HG02885 (cell line): ENCODE data around the gene SLC5A10.
A peak's percentile ranks its signal among the peaks of the same experiment; 100 is the strongest.
"Not testable (repeated sequence)": the region's sequence is repeated elsewhere in the genome, so short reads cannot be mapped to it uniquely, and the experiment has no call there.

Experiments used
- ATAC-seq: cut with Tn5 transposase; IDR thresholded peaks from one replicate; pipeline ENCODE4 v1.9.1; 2021; ENCODE audit warnings: mild to moderate bottlenecking; ENCODE audit not compliant: unreplicated experiment, poor library complexity

SLC5A10 gene

DNA sequence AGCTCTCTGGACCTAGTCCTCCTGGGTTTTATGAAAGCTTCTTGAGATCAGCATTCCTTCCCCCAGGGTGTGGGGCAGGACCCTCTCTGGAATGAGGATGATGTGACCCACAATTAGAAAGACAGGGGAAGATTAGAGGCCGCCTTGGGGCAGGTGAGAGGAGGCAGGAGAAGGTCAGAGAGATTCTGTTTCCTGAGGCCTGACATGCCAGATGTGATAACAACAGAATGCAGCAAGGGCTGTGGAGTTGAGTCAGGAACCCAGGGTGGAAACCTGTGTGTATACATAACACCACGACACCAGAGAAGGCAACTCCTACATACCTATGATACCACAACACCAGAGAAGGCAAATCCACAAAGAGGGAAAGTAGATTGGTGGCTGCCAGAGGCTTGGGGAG is 5.4 kb upstream of the SLC5A10 start:
- ATAC-seq, result no peak

DNA sequence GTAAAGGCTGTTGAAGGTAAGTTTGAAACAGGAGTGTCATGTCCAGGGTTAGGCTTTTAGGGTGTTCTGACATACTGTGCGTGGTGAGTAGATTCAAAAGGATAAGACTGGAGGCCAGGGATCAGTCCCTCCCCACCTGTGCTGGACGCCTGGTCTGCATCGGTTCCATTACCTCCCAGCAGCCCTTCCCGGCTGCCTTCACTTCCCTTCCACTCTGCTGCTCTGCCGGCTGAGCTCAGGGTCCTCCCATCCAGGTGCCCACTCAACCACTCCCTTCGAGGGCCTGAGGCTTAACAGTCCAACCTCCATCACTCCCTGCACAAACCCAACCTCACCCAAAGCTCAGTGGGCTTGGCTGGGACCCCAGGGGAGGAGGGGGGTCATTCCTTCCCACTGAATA is 4.1 kb upstream of the SLC5A10 start:
- ATAC-seq, result no peak

GRCh38 chr17:18948476-18949006 is 3.4 kb upstream of the SLC5A10 start:
- ATAC-seq, result no peak

- ATAC-seq, result no peak
Observed at GRCh38 chr17:18949566-18949965, 2.4 kb upstream of the SLC5A10 start.

GRCh38 chr17:18950346-18950745 is 1.6 kb upstream of the SLC5A10 start:
- ATAC-seq, result no peak

DNA sequence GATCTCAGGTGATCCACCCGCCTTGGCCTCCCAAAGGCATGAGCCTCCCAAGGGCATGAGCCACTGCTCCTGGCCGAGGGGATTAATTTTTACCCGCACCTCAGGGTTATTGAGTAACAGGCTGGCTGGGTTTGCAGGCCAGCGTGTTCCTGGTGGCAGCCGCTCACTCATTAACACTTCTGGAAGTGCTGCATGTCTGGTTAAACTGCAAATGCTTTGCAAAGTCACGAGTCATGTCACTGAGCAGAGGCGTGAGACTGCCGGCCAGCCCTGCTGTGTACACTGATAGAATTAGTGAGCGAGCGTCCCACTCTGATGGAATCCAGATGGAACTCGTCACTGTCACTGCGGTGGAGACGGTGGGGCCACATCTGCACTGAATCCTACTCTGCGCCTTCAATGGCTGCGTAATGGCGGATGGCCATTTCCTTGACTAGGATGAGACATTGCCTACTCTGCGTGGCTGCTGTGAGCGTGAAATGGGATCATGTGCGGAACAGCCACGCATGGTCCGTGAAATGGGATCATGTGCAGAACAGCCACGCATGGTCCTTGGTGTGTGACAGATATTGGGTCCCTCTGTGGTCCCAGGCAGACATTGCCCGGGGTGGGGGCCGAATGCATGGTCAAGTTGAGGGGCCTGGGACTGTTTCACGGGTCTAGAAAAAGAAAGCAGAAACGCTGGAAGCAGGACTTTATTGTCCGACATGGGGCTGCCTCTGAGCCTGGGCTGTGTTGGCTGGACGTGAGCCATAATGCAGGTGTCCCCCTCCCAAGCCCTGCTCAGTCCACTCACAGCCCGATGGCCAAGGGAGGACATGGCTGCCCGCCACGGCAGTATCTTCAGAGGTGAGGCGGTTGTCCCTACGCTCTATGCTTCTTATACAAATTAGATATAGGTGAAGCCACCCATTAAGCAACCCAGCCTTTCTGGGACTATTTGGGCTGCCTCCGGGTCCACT is 740 bp upstream of the SLC5A10 start:
- no peak for ATAC-seq

GRCh38 chr17:18953231-18953728 is 1.3 kb downstream of the SLC5A10 start:
- ATAC-seq, result no peak

DNA sequence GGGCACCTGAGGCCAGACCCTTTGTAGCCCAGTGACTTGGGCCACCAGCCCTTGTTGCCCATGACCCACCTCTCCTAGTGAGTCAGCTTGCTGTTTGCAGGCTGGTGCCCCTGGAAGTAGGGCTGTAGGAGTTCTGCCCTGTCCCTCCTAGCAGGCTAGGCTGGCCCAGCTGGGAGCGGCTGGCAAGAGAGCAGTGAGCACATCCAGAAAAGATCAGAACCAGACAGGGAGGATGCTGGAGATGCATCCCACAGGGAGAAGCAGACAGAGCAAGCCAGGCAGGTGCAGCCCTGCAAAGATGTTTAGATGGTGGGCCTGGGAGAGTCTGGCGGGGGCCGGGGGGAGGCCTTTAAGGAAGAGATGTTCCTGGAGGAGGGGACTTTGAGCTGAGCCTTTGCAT is 2.4 kb downstream of the SLC5A10 start:
- ATAC-seq, result no peak

DNA sequence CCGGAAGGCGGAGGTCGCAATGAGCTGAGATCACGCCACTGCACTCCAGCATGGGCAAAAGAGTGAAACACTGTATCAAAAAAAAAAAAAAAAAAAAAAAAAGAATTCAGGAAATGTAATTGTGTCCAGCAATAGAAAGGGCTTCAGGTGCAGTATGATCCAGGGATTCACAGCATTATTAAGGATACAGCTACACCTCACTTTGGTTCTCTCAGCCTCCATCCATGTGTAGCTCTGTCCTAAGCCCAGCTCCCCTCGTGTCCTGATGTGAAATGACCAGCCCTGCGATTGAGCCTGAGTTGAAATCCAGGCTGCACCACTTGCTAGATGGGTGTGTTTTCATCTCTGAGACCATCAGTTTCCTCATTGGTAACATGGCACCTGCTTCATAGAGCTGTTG is 3.0 kb downstream of the SLC5A10 start:
- no peak for ATAC-seq

GRCh38 chr17:18956021-18956420 is 4.1 kb downstream of the SLC5A10 start:
- not testable (repeated sequence) for ATAC-seq

- ATAC-seq, result no peak
Observed at GRCh38 chr17:18956581-18956980, 4.6 kb downstream of the SLC5A10 start.

DNA sequence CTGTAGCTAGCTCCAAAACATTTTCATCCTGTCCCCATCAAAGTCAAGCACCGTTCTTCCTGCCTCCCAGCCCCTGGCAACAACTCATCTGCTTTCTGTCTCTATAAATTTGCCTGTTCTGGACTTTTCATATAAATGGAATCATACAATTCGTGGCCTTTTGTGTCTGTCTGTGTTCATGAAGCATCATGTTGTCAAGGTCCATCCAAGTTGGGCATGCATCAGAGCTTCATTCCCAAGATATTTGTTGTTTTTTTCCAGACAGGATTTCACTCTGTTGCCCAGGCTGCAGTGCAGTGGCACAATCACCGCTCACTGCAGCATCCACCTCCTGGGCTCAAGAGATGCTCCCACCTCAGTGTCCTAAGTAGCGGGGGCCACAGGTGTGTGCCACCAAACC is 5.9 kb downstream of the SLC5A10 start:
- ATAC-seq, result no peak

DNA sequence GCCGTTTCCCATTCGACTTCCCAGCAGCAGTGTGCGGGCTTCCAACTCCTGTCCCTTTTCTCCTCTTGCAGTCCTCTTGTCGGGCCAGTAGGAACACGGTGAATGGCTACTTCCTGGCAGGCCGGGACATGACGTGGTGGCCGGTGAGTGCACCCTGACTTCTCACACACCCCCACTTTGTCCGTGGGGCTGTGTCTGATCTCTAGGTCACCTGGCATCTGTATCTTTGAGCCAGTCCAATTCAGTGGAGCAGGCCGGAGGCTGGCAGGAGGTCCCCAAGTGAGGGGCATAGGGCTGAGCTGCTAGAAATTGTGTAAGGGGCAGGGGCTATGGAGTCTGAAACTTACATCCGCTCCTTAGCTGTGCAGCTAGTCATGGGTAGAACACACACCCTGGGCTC is 6.6 kb downstream of the SLC5A10 start:
- no peak for ATAC-seq

DNA sequence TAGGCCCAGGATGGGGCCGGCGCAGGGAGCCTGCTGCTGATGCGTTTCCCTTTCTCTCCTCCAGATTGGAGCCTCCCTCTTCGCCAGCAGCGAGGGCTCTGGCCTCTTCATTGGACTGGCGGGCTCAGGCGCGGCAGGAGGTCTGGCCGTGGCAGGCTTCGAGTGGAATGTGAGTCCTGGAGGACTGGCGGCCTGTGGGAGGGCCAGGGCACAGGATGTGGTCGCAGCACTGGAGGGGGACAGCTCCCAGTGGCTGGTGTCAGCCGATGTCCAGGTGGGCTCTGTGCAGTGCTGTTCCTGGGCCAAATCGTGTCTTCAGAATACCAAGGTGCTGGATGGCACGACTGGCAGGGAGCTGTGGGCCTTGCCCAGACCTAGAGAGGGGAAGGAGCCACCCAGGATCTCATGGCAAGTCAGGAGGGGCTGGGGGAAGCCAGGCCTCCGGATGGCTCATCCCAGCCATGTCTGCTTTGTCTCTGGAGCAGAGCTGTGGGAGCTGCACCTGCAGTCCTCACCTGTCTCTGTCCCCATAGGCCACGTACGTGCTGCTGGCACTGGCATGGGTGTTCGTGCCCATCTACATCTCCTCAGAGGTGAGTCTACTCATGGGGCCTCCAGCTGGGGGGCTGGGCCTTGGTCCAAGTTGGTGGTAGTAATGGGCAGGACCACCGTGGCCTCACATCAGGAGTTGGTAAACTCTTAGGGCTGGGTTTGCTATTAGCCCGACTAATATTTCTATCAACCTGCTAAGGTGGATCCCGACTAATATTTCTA is 7.3 kb downstream of the SLC5A10 start:
- ATAC-seq, result no peak

DNA sequence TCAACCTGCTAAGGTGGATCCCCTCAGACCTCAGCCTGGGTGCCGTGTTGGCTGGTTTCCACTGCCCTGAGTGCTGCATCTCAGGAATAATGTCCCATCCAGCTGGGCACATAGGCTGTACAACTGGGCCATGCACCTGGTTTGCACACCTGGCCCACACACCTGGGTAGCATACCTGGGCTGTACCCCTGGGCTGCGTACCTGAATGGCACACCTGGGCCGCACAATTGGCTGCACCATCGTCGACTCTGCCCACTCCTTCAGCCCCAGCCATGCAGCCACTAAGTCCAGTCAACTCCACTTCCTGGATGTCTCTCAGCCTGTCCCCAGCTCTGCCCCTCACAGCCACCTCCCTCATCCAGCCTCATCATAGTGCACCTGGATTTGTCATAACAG is 7.9 kb downstream of the SLC5A10 start:
- no peak for ATAC-seq

- no peak for ATAC-seq
Observed at GRCh38 chr17:18960241-18960665, 8.3 kb downstream of the SLC5A10 start.

- peak; percentile 68 for ATAC-seq
Observed at GRCh38 chr17:18960803-18961511, 9.0 kb downstream of the SLC5A10 start.

DNA sequence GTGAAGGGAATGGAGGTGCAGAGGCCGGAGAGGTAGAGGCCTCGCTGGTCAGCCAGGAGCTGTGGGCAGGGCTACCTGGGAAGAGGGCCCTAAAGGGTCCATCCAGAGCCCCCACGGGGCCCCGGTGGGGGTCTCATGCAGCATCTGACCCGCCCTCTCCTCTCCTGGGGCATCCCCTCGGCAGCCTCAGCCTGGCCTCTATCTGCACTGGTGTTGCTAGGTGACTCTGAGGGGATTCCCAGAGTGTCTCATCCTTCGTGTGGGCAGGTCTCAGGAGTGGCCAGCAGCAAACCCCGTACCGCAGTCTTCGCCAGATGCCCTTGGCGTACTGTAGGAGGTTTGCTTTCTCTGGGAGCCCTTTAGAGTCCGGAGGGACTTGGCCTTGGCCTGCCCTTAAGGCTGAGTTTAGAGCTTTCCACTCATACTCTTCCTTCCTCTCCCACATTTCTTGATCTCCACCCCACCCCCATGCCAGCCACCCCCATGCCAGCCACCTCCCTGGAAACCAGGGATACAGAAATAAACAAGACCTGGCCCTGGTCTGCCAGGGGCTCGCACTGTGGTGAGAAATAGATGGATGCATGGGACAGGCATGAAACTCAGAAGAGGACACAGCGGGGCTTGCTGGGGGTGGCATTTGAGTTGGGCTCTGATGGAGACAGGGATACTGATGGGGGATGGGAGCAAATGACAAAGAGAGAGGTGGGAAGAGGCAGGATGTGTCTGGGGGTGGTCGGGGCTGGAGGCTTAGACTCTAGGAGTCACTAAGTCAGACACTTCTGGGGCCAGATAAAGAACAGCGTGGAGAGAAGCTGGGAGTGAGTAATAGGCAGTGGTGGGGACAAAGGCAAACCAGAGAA is 9.9 kb downstream of the SLC5A10 start:
- no peak for ATAC-seq

DNA sequence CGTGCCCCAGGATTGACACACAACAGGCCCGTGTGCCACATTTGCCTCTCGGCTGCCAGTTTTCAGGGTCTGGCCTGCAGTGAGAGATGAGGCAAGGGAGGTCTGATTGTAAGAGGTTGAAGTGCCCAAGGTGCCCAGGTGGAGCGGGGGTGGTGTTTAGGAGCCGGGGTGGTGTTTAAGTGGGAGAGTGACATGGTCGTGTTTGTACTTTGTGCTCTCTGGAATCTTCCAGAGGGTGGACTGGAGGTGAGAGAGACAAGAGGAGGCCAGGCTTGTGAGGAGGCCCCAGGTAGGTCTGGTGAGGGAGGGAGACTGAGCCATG is 10.5 kb downstream of the SLC5A10 start:
- no peak for ATAC-seq
